Left hindlimb (tissue), 1 donor: ENCODE data around the gene TNFAIP8L2.
"Not testable (repeated sequence)": the region's sequence is repeated elsewhere in the genome, so short reads cannot be mapped to it uniquely, and the experiment has no call there.

Experiments used
- DNase-seq: peaks from one replicate; pipeline ENCODE4 v3.0.0-alpha.2; 2018

The TNFAIP8L2 gene

GRCh38 chr1:151193304-151193703 is 36.9 kb downstream of the TNFAIP8L2 start:
- DNase-seq = no peak

DNA sequence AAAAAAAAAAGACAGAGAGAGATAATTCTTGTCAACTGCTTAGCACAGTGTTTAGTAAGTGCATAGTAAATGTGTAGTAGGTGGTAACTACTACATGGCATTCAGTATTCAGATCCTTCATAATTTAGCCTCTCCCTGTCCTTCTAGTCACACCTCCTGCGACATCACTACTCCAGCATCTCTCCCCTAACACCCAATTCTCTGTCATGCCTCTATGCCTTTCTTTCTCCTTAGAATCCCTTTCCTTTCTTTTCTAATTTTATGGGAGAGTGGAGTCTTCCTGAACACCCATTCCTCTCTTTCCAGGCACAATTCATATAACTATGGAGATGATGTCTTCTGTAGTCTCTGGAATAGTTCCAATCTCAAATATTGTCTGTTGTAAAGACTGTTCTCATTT is 37.4 kb downstream of the TNFAIP8L2 start:
- DNase-seq = no peak

- not testable (repeated sequence) for DNase-seq
These were observed 38.6 kb downstream of the TNFAIP8L2 start for GRCh38 chr1:151194894-151195594.

- DNase-seq = peak; percentile 42
These were observed 39.9 kb downstream of the TNFAIP8L2 start for GRCh38 chr1:151196292-151196800.

DNA sequence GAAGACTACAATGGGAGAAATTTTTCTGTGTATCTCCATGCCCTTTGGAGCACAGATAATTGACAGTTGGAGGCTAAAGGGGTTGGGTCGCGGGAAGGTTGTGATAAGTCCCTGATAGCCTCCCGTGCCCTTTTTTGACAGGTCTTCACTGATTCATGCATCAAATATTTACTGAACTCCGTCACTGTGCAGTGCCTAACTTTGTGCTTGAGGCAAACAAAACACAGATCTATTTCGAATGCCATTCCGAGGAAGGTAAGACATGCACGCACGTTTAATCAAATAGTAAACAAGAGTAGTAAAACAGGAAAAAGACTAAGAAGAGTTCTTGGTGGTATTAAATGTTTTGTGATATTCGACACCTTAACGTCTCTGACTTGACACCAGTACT is 41.4 kb downstream of the TNFAIP8L2 start:
- DNase-seq = no peak

DNA sequence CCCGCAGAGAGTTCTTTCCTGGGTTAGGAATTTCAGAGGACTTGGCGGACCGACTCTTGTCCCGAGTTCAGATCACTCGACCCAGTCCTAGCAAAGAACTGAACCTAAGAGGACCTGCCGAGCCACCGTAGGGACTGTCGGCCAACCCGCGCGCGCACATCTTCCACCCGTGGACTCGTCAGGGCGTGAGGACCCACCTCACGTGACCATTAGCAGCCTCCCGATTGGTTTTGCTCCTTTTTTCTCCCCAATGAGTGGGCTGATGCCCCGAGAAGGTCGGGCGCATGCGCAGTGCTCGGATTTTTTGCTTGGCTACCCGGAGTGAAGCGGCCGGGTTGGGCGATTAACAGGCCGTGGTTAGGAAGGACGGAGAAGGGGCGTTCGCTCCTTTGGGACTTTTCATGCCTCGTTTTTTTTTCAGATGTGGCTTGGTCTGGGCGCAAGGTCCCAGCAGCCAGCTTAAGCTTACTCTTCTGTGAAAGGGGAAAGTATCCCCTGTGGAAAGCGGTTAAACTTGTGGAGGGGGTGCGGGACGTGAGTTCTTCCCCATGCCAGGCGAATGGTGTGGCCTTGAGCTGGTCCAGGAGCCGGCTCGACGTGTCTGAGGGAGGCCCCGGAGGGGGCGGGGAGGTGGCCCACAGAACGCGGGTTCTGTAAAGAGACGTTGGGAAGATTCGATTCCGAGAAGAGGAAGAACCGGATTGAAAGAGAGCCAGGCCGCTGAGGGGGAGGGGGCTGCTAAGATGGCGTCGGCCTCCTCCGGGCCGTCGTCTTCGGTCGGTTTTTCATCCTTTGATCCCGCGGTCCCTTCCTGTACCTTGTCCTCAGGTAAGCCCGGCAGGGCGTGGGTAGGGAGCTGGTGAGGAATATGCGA is 42.0 kb downstream of the TNFAIP8L2 start, which contains the start of gene PIP5K1A:
Gene PIP5K1A, plus strand, starts transcription at position 299 of the 874 bp plus-strand sequence. Its CDS starts 445 bp downstream, at position 744.
- peak; percentile 98 for DNase-seq

DNA sequence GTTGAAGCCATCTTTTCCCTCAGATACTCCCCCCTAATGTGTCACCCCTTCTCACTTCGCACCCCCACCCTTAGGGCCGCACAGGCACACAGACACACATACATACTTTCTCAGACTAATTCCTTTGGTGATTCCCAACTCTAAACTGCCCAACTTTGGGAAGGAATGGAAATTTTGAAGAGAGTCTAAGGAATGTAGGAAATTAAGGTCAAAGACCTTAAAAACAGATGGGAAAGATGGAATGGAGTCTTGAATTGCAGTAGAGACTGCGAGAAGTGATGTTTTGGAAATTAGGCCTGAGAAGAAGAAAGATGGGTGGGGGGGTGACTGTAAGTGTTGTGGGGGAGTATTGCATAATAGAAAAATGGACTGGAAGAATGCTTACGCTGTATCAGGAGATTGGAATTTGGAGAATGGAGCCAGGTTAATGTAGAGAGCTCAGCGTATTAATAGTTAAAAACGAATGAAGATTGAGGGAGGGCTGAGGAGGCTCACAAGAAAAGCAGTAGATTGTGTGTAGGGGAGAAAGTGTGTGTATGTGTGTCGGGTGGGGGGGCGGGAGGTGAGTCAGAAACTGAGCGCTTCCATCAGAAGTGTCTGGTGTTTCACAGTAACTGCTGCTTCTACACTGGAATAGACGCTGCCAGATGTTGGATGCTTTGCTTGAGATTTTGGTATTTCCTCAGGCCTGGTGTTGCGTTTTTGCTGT is 43.6 kb downstream of the TNFAIP8L2 start:
- no peak for DNase-seq

DNA sequence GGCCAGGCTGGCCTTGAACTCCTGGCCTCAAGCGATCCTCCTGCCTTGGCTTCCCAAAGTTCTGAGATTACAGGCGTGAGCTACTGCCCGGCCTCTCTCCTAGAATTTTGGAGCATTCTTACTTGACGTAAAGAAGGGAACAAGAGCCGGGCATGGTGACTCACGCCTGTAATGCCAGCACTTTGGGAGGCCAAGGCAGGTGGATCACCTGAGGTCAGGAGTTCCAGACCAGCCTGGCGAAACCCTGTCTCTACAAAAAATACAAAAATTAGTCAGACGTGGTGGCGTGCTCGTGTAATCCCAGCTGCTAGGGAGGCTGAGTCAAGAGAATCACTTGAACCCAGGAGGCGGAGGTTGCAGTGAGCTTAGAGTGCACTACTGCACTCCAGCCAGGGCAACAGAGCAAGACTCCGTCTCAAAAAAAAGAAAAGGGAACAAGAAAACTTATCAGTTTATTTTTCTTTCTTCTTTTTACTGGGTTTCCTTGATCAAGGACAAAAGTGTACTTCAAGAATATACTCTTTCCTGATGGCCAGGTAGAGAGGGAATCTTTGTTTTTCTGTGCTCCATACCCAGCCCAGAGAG is 49.0 kb downstream of the TNFAIP8L2 start:
- DNase-seq = not testable (repeated sequence)
